Measurements from ENCODE around the gene FLT3.
A peak's percentile ranks its signal among the peaks of the same experiment; 100 is the strongest.

Gene FLT3

GRCh38 chr13:27965343-27965739, 135.0 kb downstream of the FLT3 start:
- peak overlapping the region; percentile 88 for H3K27ac ChIP-seq
- TF ChIP-seq CTCF (conservative IDR thresholded peaks at IDR 0.05) = no peak
- TF ChIP-seq ZFX (IDR thresholded peaks at IDR 0.05) = no peak

- peak overlapping the region; percentile 88 for H3K27ac ChIP-seq
- TF ChIP-seq ZFX (IDR thresholded peaks at IDR 0.05) = no peak
- no peak for TF ChIP-seq CTCF (conservative IDR thresholded peaks at IDR 0.05)
Observed at GRCh38 chr13:27964741-27965323, 135.5 kb downstream of the FLT3 start.

DNA sequence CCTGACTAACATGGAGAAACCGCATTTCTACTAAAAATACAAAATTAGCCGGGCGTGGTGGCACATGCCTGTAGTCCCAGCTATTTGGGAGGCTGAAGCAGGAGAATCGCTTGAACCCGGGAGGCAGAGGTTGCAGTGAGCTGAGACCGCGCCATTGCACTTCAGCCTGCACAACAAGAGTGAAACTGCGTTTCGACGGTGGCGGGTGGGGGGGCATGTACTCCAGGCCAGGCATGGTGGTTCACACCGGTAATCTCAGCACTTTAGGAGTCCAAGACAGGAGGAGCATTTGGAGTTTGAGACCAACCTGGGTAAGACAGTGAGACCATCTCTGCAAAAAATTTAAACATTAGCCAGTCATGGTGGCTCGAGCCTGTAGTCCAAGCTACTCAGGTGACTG, 136.2 kb downstream of the FLT3 start:
- peak overlapping the region; percentile 88 for H3K27ac ChIP-seq

DNA sequence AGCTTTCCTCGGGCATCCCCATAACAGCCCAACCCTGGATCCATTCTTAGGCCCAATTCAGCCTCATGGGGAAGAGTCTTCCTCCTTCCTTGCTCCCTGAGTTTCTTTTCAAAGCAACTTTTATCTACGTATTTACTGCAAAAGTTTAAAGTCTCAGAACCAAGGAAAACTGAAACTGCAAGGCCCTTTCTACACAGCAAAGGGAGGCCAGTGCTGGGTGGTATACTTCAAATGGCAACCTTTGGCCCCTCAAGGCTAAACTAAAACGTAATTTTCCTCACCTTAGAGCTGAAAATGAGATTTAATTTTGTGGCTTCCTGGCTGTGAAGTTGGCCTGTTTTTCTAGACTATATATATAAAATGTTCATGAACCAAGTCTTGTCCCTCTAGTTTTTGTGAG, 136.9 kb downstream of the FLT3 start:
- TF ChIP-seq CTCF (conservative IDR thresholded peaks at IDR 0.05) = no peak
- no peak for TF ChIP-seq ZFX (IDR thresholded peaks at IDR 0.05)
- no peak overlapping the region for H3K27ac ChIP-seq

DNA sequence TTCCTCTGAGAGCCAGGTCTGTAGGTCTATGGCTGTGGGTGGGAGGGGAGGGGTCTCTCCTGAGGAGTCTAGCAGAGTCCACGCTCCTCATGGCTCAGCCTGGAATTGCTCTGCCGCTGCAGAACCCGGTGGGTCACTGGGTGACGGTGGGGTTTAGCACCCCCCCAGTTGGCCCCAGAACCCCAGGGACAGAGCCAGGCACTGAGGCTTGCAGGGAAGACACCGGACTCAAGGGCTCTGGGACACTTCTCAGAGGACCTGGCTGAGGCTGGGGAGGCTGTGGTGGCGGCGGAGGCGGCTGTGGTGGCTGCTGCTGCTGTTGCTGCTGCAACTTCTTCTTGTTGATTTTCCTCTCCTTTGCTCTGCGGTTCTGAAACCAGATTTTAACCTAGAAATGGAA, 137.4 kb downstream of the FLT3 start:
- H3K27ac ChIP-seq = no peak overlapping the region
- TF ChIP-seq ZFX (IDR thresholded peaks at IDR 0.05) (no peak), CTCF (conservative IDR thresholded peaks at IDR 0.05) (no peak)

- no peak overlapping the region for H3K27ac ChIP-seq
- no peak for TF ChIP-seq ZFX (IDR thresholded peaks at IDR 0.05)
- TF ChIP-seq CTCF (conservative IDR thresholded peaks at IDR 0.05) = no peak
Observed at GRCh38 chr13:27962128-27962841, 138.1 kb downstream of the FLT3 start.

DNA sequence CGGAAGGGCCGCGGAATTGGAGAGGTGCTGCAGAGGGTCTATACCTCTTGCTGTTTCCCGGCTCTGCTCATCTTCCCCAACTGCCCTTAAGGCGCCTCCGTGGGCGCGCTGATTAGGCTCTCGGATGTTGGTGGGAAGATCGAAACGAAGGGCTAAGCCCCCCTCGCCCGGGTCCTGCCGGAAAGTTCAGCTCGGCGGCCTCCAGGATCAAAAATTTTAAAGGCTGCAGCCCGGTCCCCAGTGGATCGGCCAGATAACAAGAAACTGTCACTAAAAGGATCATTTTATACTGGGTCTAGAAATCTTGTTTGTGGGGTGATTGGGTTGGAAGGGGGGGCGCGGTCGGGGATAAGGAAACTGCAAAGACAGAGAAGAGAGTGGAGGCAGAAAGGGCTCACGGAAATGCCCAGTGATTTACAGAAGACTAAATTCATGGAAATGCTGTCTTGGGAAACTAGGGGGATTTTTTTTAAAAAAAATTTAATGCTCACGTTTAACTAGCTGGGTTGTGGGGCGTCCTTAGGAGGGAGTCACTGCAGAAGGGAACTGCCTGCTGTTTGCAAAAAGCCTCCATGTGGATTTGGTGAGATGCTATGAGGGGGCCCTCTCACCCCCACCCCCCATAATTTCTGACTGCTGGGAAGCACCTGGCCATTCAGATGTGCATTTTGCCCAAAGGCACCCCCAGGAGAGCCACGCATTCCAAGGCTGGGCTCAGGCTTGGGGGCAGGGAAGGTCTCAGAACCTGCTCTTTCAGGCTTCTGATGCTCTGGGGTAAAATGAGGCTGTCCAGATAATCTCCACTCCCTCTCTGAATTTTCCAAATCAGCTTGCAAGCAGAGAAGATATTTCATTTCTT, 138.9 kb downstream of the FLT3 start:
- peak overlapping the region; percentile 35 for H3K27ac ChIP-seq
- no peak for TF ChIP-seq ZFX (IDR thresholded peaks at IDR 0.05)
- no peak for TF ChIP-seq CTCF (conservative IDR thresholded peaks at IDR 0.05)

All from C4-2B (cell line).